IMR-90 (cell line): ENCODE data around the gene STK17A. TPM values are rescaled to one million over a fixed set of nuclear protein-coding genes. Genes with fewer than 3 reads are reported as not detected.

Experiments
- ATAC-seq: fragments of 200-7000 bp; cut with Tn5 transposase; 2 replicates; pipeline ENCODE4 v1.9.1; 2020; ENCODE audit warnings: low read depth, mild to moderate bottlenecking, moderate library complexity
- BruUV-seq: library from RNA; stranded (reverse); fragments of 400-500 nt; replicated peaks from 2 replicates; lab custom pipeline; 2021; lab: Mats Ljungman, UMichigan
- CTCF ChIA-PET: fragments of 300-600 bp; formaldehyde crosslinking; extraction: SDS; loops from one replicate; lab custom pipeline; 2021; ENCODE audit warnings: antibody characterized with exemption; lab: Yijun Ruan, JAX
- POLR2A ChIA-PET: fragments of 300-600 bp; sonication (Branson Sonifier 250); formaldehyde crosslinking; loops from one replicate; lab custom pipeline; 2022; ENCODE audit warnings: antibody characterized with exemption; ENCODE audit not compliant: unreplicated experiment; lab: Charles Lee
- DNase-seq: peaks from one replicate; pipeline ENCODE4 v3.0.0; 2013
- H2AFZ ChIP-seq: replicated peaks from 2 replicates; pipeline ENCODE3; 2013; ENCODE audit warnings: low read length, mild to moderate bottlenecking; ENCODE audit not compliant: poor library complexity
- H2AK5ac ChIP-seq: 2 replicates; pipeline ENCODE4 v1.6.1; 2013; ENCODE audit warnings: low read depth, low read length, inconsistent platforms
- H2AK9ac ChIP-seq: replicated peaks from 2 replicates; pipeline ENCODE3; 2013; ENCODE audit warnings: mild to moderate bottlenecking, low read depth, low read length, moderate library complexity; ENCODE audit not compliant: poor library complexity
- H2BK120ac ChIP-seq: 2 replicates; pipeline ENCODE4 v1.6.1; 2013; ENCODE audit warnings: low read depth, low read length, inconsistent platforms
- H2BK15ac ChIP-seq: 3 replicates; pipeline ENCODE4 v1.6.1; 2013; ENCODE audit warnings: low read depth, low read length, inconsistent platforms
- H2BK20ac ChIP-seq: 2 replicates; pipeline ENCODE4 v1.6.1; 2013; ENCODE audit warnings: low read depth, mild to moderate bottlenecking, inconsistent platforms, low read length, moderate library complexity
- H2BK5ac ChIP-seq: 2 replicates; pipeline ENCODE4 v1.6.1; 2013; ENCODE audit warnings: mild to moderate bottlenecking, low read depth, low read length, inconsistent platforms; ENCODE audit not compliant: poor library complexity, severe bottlenecking
- H3K14ac ChIP-seq: replicated peaks from 2 replicates; pipeline ENCODE4 v1.6.1; 2013; ENCODE audit warnings: low read depth, low read length, inconsistent platforms
- H3K18ac ChIP-seq: 2 replicates; pipeline ENCODE4 v1.6.1; 2013; ENCODE audit warnings: low read depth, low read length, control low read depth
- H3K23ac ChIP-seq: 2 replicates; pipeline ENCODE4 v1.6.1; 2013; ENCODE audit warnings: low read depth, low read length, inconsistent platforms
- H3K27ac ChIP-seq: 2 replicates; pipeline ENCODE4 v1.5.1; 2013; ENCODE audit warnings: mild to moderate bottlenecking, control low read depth, low read length; ENCODE audit not compliant: insufficient read depth
- H3K27me3 ChIP-seq: 2 replicates; pipeline ENCODE4 v1.6.1; 2013; ENCODE audit warnings: low read length; ENCODE audit not compliant: control insufficient read depth, insufficient read depth
- H3K36me3 ChIP-seq: 2 replicates; pipeline ENCODE4 v1.6.1; 2013; ENCODE audit warnings: low read length, mixed read lengths; ENCODE audit not compliant: control insufficient read depth, insufficient read depth
- H3K4ac ChIP-seq: 2 replicates; pipeline ENCODE4 v1.6.1; 2013; ENCODE audit warnings: low read depth, low read length, inconsistent platforms
- H3K4me1 ChIP-seq: 2 replicates; pipeline ENCODE4 v1.6.1; 2013; ENCODE audit warnings: low read length, mixed read lengths; ENCODE audit not compliant: control insufficient read depth, insufficient read depth
- H3K4me2 ChIP-seq: 2 replicates; pipeline ENCODE4 v1.6.1; 2013; ENCODE audit warnings: low read depth, mild to moderate bottlenecking, control low read depth, low read length, moderate library complexity
- H3K4me3 ChIP-seq: 2 replicates; pipeline ENCODE4 v1.5.1; 2013; ENCODE audit warnings: low read depth, mild to moderate bottlenecking, control low read depth, low read length, moderate library complexity; ENCODE audit not compliant: insufficient read depth
- H3K56ac ChIP-seq: 2 replicates; pipeline ENCODE4 v1.6.1; 2013; ENCODE audit warnings: low read length, inconsistent platforms; ENCODE audit not compliant: insufficient read depth; ENCODE audit errors: extremely low read depth
- H3K79me1 ChIP-seq, 2 experiments: 2 replicates each; pipeline ENCODE4 v1.6.1; 2013; ENCODE audit warnings: low read length in 2 of 2, inconsistent platforms in 1 of 2, low read depth in 1 of 2
- H3K9ac ChIP-seq: 2 replicates; pipeline ENCODE4 v1.6.1; 2013; ENCODE audit warnings: low read depth, low read length, control low read depth
- H3K9me1 ChIP-seq: 2 replicates; pipeline ENCODE4 v1.6.1; 2013; ENCODE audit warnings: low read length, inconsistent platforms; ENCODE audit not compliant: insufficient read depth
- H3K9me3 ChIP-seq: 2 replicates; pipeline ENCODE4 v1.6.1; 2013; ENCODE audit warnings: low read length; ENCODE audit not compliant: control insufficient read depth, insufficient read depth
- H4K20me1 ChIP-seq: 2 replicates; pipeline ENCODE4 v1.6.1; 2013; ENCODE audit warnings: low read length, inconsistent platforms; ENCODE audit not compliant: insufficient read depth
- H4K5ac ChIP-seq: 2 replicates; pipeline ENCODE4 v1.6.1; 2013; ENCODE audit warnings: mild to moderate bottlenecking, low read depth, low read length, control low read depth
- H4K8ac ChIP-seq, 2 experiments: 2 replicates each; pipeline ENCODE4 v1.6.1; 2013; ENCODE audit warnings: low read depth in 2 of 2, low read length in 2 of 2, control low read depth in 1 of 2, inconsistent platforms in 1 of 2
- H4K91ac ChIP-seq: 2 replicates; pipeline ENCODE4 v1.6.1; 2013; ENCODE audit warnings: low read depth, low read length, inconsistent platforms; ENCODE audit not compliant: insufficient read depth
- BHLHE40 ChIP-seq: fragments of 150-350 bp; IDR thresholded peaks from 2 replicates; pipeline ENCODE4 v1.6.1; 2016; ENCODE audit warnings: mild to moderate bottlenecking, low read depth, low read length
- CHD1 ChIP-seq: IDR thresholded peaks from 2 replicates; pipeline ENCODE4 v1.6.1; 2012; ENCODE audit warnings: low read depth, low read length, improper control_type of control experiment
- RCOR1 ChIP-seq: IDR thresholded peaks from 2 replicates; pipeline ENCODE4 v1.6.1; 2012; ENCODE audit warnings: mild to moderate bottlenecking, low read length, improper control_type of control experiment; ENCODE audit not compliant: insufficient replicate concordance
- WGBS, 2 experiments: methylation state at CpG; one replicate each; pipeline versions ENCODE4 v1.1.5 to v1.1.7; 2013; ENCODE audit warnings: missing lambda C conversion rate in 2 of 2; ENCODE audit not compliant: insufficient read length in 1 of 2; ENCODE audit errors: extremely low coverage in 2 of 2; 5-methylcytosine and 5-hydroxymethylcytosine counted together
- dilution Hi-C: fragments of 300-500 bp; cut with HindIII; formaldehyde crosslinking; loops from one replicate; pipeline ENCODE4 v1.14.3; 2018; ENCODE audit warnings: low sequenced_read_pairs; ENCODE audit not compliant: unreplicated experiment
- in situ Hi-C: fragments of 300-500 bp; cut with MboI; formaldehyde crosslinking; loops from 3 replicates; pipeline ENCODE4 v1.14.3; 2019; ENCODE audit warnings: low sequenced_read_pairs, inconsistent platforms, mixed read lengths
- intact Hi-C: fragments of 100-400 bp; cut with micrococcal nuclease; formaldehyde crosslinking; loops from 2 replicates; pipeline ENCODE4 v1.10.0; 2022
- polyA plus RNA-seq, 3 experiments: library from polyadenylated mRNA; depleted of rRNA; stranded (reverse); fragments of >200 nt; gene quantifications; 2 replicates each; pipeline ENCODE4 v1.2.3, GENCODE V29; 2012; ENCODE audit warnings: low replicate concordance in 1 of 3
- total RNA-seq: library from RNA; depleted of rRNA; stranded (reverse); fragments of >200 nt; gene quantifications from 2 replicates; pipeline ENCODE4 v1.2.3, GENCODE V29; 2012

Gene STK17A
- total and polyA plus RNA-seq, 2 of the 4 experiments (the other 2 are of a cell fraction), result 40.5 to 50.5 TPM

DNA sequence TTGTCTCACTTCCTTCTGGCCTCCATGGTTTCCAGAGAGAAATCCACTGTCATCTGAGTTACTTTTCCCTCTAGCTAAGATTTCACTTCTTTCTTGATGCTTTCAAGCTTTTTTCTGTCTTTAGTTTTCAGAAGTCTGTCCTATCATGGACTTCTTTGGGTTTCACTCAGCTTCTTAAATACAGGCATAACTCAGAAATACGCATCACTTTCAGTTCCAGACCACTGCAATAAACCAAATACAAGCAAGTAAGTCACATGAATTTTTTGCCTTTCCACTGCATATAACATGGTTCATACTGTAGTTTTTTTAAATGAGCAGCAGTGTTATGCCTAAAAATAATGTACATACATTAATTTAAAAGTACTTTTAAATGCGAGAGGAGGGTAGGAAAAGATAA, 48.7 kb downstream of the STK17A start:
- ATAC-seq (no peak), DNase-seq (no peak)
- TF ChIP-seq RCOR1, result no peak
- TF ChIP-seq CHD1, result no peak
- no peak for TF ChIP-seq BHLHE40
- Histone ChIP-seq H4K20me1 (no peaks in the 10 kb centered on the region), H2AK9ac (no peak overlapping the region), H3K56ac (no peak overlapping the region), H3K79me1 (peaks cover 37 to 70% of the 10 kb centered on the region in 2 experiments), H3K9me1 (peaks cover 3% of the 10 kb centered on the region; the same call in 1 of the 2 replicates), H3K14ac (no peak overlapping the region), H3K23ac (no peak overlapping the region), H3K9ac (no peak overlapping the region), H3K4me3 (no peak overlapping the region), H3K4ac (no peak overlapping the region), H3K27me3 (no peaks in the 10 kb centered on the region), H2BK5ac (no peak overlapping the region), H4K5ac (no peak overlapping the region), H3K18ac (no peak overlapping the region), H3K9me3 (no peaks in the 10 kb centered on the region), H4K8ac (no peak overlapping the region), H3K4me2 (no peak overlapping the region), H2BK15ac (no peak overlapping the region), H3K4me1 (peaks cover 4% of the 10 kb centered on the region; the same call in 1 of the 2 replicates), H3K36me3 (peaks cover 32% of the 10 kb centered on the region), H2AK5ac (no peak overlapping the region), H3K27ac (no peak overlapping the region), H2AFZ (no peak overlapping the region), H4K91ac (no peak overlapping the region), H2BK20ac (no peak overlapping the region), H2BK120ac (no peak overlapping the region)
- dilution Hi-C loops, result no loop called here
- no TSS peak for BruUV-seq
- intact Hi-C loops, result no loop called here
- ChIA-PET POLR2A (no interaction called here), CTCF (no interaction called here)
- WGBS, 2 experiments, result no CpG with 5 or more reads among the region's 2 CpGs
- in situ Hi-C loops, result no loop called here
